ENCODE data around the gene PWP2.
"Not testable (repeated sequence)": the region's sequence is repeated elsewhere in the genome, so short reads cannot be mapped to it uniquely, and the experiment has no call there.

The PWP2 gene

DNA sequence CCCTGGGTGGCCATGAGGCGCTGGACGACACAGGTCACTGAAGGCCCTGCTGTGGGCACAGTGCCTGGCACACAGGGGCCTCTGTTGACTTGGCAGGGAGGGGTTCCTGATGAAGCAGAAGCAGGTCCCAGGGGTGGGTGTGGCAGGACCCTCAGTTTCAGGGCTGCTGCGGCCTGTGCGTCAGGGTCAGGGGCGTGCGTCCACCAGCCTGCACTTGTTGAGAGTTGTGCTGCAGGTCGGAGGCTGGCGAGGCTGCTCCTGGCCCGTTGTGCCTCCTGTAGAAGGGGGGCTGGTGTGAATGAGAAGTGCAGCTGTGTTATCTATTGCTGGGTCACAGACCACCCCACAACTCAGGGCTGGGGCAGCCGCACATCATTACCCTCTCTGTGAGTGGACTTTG is 35.3 kb downstream of the PWP2 start:
- H3K4me3 ChIP-seq (ENCODE audit: low read depth, low read length); CTCF ChIA-PET; POLR2A ChIA-PET; DNase-seq (ENCODE audit: low read depth, low spot score): not testable (repeated sequence)

DNA sequence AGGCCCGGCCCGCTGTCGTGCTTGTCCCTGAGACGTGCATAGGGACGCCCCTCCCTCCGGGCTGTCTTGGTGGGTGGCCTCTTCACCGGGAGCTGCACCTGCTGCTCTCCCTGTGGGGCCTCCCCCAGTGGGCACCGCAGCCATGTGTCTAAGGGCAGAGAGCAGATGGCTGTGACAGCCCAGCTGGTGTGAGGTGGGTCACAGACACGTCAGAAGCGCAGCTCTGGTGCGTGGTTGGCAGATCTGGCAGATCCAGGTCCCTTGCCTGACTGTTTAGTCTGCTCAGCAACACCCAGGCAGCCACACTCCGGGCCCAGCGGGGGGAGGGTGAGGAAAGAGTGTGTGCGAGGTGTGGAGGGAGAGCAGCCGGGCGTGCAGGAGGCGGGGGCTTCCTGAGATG is 36.2 kb downstream of the PWP2 start:
- H3K4me3 ChIP-seq (ENCODE audit: low read depth, low read length); CTCF ChIA-PET; DNase-seq (ENCODE audit: low read depth, low spot score); POLR2A ChIA-PET: not testable (repeated sequence)

DNA sequence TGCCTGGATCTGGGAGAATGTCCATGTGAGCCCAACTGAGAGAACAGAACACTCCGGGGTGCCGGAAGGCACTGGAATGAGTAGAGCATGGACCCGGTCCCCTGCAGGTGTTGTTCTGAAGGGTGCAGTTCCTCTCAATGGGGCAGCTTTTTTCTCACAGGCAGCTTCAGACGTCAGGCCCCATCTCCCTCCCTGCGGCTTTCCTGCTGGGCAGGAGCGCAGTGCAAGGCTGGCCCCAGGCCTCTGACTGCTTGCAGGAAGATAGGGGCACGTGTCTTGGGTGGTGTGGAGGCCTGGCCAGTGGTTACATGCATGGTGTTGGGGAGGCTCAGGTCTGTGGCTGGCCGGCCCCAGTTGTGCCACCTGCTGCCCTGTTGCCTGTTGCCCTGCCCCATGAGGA is 36.8 kb downstream of the PWP2 start:
- H3K4me3 ChIP-seq (ENCODE audit: low read depth, low read length); POLR2A ChIA-PET; DNase-seq (ENCODE audit: low read depth, low spot score); CTCF ChIA-PET: not testable (repeated sequence)

DNA sequence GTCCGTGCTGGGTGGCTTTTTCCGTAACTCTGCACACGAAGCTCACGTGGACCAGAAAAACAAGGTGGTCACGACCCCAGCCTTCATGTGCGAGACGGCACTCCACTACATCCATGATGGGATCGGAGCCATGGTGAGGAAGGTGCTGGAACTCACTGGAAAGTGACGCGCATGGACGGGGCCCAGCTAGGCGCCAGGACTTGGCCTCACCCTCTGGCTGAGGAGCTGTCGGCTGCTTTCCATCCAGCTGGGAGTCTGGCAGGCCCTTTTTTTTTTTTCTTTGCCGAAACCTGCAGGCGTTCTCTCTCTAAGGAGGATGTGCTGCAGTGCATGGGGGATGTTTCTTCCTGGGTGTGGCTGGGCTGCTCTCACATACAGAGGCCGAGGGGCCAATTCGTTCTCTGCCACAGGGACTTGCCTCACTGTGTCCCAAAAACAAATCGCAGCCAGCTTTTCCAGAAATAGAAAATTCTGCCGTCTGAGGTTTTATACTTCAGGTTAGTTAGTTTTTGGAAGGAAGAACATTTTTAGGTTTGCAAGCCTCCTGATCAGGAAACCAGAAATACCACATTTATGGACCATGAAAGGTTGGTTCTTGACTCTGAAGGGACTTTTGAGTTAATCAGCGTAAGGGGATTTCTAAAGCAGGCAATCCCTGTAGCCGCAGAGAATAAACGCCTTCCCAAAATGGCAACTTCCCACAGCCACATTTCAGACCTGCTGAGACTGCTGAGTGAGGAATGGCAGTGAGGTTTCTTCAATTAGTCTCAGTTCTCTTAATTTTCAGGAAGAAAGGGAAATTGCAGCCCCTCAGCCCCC is 37.8 kb downstream of the PWP2 start:
- CTCF ChIA-PET; H3K4me3 ChIP-seq (ENCODE audit: low read depth, low read length); POLR2A ChIA-PET; DNase-seq (ENCODE audit: low read depth, low spot score): not testable (repeated sequence)

DNA sequence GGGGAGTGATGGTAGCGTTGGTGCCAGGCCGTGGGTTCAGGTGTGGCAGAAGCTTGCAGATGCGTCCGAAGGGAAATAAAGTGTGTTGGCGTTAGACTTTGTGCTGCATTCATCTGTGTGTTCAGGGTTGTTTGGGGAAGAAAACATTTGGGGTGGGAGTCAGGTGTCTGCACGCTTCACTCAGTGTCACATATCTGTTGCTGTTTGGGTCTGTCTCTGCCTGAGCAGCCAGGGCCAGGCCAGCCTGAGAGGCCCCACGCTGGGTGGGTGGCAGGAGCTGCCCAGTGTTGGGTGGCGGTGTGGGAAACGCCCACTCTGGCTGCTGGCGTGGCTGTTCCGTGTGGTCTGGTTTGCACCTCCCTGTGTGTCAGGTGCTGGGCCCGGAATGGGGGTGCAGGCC is 38.4 kb downstream of the PWP2 start:
- POLR2A ChIA-PET; H3K4me3 ChIP-seq (ENCODE audit: low read depth, low read length); CTCF ChIA-PET; DNase-seq (ENCODE audit: low read depth, low spot score): not testable (repeated sequence)

DNA sequence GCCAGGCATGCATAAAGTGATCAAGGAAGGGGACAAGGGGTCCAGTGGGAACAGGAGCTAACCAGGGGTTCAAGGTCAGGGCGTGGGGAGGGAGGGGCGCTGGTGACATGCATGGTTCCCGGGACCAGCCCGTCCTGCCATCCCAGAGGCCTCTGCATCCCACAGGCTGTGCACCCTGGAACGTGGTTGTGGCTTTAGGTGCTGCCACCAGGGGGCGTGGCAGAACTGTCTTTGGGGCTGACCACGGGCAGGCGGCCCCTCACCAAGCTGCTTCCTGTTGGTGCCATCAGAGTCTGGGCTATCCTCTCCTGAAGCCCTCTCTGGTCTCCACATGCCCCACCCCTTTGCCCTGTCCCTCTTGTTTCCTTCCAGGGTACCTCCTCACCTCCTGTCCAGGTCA is 39.9 kb downstream of the PWP2 start:
- H3K4me3 ChIP-seq (ENCODE audit: low read depth, low read length); POLR2A ChIA-PET; DNase-seq (ENCODE audit: low read depth, low spot score): not testable (repeated sequence)
- CTCF ChIA-PET: interaction anchor here (1.1 kb wide), 1 partner anchor 151 kb away, joined by 6 read pairs; no protein-coding TSS in a partner anchor

DNA sequence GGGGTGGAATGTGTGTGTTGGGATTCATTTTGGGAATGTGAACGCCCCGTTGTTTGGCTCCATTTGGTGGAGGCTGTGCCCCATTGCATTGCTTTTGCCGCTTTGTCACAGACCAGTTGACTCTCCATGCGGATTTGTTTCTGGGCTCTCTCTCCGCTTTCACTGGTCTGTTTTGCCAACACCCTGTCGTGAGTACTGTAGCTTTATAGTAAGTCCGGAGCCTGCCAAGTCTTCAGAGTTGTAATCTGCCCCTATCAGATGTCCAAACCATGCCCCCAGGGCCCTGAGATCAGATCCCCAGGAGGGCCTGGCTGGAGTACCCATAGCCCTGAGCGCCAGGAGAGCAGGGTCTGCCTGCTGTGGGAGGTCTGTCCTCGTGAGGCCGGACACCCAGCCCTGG is 43.1 kb downstream of the PWP2 start:
- POLR2A ChIA-PET; CTCF ChIA-PET; DNase-seq (ENCODE audit: low read depth, low spot score); H3K4me3 ChIP-seq (ENCODE audit: low read depth, low read length): not testable (repeated sequence)

DNA sequence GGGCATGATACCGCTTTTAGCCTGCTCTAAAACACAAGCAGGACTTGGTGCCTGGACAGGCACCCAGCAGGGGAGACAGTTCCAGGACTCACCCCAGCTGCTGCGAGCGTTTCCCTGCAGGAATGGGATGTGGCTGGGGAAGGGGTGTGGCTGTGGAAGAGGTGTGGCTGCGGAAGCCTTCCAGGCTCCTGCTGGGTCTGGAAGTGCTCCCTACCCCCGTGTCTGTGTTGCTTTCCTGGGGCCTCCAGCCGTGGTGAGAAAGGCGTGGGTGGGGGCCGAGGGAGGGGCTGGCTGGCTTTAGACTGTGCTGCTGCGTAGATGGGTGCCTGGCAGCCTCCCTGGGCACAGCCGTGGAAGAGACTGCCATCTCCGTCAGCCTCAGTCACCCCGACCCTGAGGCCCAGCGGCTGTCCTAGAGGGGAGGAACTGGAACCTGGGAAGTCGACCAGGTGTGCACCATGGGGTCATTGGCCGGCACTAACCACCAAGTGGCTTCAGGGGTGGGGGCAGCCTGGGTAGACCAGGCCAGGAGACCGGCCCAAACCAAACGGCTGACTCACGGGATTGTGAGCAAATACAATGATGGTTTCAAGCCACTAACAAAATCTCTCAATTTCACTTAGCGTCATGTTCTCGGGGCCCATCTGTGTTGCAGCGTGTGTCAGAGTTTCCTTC is 46.2 kb downstream of the PWP2 start:
- CTCF ChIA-PET; POLR2A ChIA-PET; DNase-seq (ENCODE audit: low read depth, low spot score); H3K4me3 ChIP-seq (ENCODE audit: low read depth, low read length): not testable (repeated sequence)

DNA sequence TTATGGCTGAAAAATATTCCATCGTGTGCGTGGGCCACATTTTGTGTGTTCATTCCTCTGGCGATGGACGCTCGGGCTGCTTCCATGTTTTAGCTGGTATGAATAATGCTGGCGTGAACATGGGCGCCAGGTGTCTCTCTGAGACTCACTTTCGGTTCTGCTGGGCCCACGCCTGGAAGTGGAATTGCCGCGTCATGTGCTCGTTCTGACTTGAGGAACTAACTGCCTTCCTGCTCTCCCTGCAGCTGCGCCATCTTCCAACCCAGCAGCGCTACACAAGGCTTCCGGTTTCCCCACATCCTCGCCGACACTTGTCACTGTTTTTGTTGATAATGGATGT is 46.7 kb downstream of the PWP2 start:
- H3K4me3 ChIP-seq (ENCODE audit: low read depth, low read length); DNase-seq (ENCODE audit: low read depth, low spot score); CTCF ChIA-PET; POLR2A ChIA-PET: not testable (repeated sequence)

DNA sequence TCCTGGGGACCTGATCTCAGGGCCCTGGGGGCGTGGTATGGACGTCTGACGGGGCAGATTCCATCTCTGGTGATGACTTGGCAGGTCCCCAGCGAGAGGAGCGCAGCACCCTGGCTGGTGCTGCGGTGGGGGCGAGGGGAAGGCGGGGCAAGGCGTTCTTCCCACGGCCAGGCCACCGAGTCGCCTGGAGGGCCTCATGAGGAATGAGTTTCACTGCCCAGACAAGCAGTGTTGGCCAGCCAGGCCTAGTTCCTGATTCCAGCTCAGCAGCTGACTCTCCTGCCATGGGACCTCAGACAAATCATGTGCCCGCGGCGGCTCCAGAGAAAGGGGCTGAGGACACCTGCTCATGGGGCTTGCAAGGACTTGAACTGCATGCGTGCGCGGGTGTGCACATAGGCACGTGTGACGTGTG is 47.6 kb downstream of the PWP2 start:
- CTCF ChIA-PET; POLR2A ChIA-PET; H3K4me3 ChIP-seq (ENCODE audit: low read depth, low read length); DNase-seq (ENCODE audit: low read depth, low spot score): not testable (repeated sequence)

DNA sequence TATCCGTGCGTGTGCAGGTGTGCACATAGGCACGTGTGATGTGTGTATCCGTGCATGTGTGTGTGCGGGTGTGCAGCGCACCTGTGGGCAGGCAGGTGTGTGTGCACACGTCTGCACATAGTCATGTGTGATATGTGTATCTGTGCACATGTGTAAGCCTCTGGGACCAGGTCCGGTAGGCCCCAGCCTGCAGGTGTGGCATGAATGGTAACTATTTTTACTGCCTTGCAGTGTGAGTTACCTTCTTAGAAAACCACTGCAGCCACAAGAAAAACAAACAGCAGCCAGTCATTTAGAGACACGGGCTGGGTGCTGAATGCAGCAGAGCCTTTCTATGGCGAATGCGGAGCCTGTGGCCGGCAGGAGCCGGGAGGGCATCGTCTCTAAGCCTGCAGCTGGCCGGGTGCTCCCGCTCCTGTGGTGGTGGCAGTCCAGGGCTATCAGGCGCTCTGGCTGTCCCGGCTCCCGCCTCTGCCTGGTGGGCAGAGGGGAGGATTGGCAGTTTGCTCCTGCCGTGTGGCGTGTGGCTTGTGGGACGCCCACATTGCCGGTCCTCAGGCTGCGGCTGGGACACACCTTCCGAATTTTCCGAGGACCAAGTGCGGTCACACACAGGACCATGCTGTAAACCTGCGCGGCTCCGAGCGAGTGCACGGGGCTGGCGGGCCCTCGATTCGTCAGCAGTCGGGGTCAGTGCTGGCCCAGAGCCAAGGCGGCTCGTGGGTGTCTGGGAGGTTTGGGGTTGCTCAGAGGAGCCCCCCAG is 48.2 kb downstream of the PWP2 start:
- POLR2A ChIA-PET; H3K4me3 ChIP-seq (ENCODE audit: low read depth, low read length); CTCF ChIA-PET; DNase-seq (ENCODE audit: low read depth, low spot score): not testable (repeated sequence)

DNA sequence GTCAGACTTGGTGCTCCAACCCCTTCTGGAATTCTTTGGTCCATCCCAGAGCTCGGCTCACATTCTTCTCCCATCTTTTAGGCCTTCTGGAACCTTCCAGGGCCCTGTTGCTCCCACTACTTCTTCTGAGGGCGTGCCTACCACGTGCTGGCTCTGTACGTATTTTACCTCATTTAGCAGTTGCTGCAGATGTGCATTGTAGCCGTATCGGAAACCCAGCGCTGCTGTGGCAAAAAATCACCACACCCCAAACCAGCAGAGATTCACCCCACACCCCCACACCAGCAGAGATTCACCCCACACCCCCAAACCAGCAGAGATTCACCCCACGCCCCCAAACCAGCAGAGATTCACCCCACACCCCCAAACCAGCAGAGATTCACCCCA is 48.8 kb downstream of the PWP2 start:
- H3K4me3 ChIP-seq (ENCODE audit: low read depth, low read length); DNase-seq (ENCODE audit: low read depth, low spot score); CTCF ChIA-PET; POLR2A ChIA-PET: not testable (repeated sequence)

DNA sequence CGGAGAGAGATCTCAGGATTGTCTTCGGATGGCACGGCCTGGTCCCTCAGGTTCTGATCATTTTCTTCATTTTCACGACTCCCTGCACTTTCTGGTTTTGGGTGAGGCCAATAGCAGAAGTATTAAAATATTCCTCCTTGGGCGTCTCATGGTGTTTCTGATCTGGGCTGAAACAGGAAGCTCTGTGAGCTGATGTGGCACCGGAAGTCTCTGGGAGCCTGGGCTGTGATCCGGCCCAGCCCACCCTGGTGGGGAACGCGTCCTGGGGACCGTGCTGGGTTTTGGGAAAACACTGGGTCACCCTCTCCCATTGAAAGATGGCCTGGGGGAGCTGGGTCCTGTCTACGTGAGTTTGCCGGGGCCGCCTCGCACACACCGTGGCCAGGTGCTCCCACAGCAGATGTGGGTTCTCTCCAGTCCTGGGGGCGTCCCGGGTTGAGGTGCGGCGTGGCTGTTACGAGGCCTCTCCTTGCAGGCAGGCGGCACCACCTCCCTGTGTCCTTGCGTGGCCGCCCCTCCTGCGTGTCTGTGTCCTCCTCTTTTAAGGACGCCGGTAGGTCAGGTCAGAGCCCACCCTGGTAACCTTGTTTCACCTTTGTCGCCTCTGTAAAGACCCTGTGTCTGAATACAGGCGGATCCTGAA is 50.4 kb downstream of the PWP2 start:
- POLR2A ChIA-PET; CTCF ChIA-PET; H3K4me3 ChIP-seq (ENCODE audit: low read depth, low read length); DNase-seq (ENCODE audit: low read depth, low spot score): not testable (repeated sequence)

DNA sequence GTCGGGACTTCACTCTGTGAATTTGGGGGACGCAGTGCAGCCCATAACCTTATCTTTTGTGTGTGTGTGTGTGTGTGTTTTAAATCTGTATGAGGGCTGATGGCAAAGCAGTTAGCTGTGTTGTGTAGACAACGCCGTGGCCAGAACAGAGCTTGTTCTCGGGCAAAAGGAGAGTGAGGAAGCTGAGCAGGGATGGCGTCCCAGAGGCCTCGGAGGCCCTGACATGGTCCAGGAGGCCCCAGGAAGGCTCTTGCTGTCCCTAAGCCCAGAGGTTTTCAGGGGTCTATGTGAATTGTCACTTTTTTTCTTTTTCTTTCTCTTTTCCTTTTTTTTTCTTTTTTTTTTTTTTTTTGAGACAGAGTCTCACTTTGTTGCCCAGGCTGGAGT is 50.9 kb downstream of the PWP2 start:
- CTCF ChIA-PET; DNase-seq (ENCODE audit: low read depth, low spot score); H3K4me3 ChIP-seq (ENCODE audit: low read depth, low read length); POLR2A ChIA-PET: not testable (repeated sequence)

DNA sequence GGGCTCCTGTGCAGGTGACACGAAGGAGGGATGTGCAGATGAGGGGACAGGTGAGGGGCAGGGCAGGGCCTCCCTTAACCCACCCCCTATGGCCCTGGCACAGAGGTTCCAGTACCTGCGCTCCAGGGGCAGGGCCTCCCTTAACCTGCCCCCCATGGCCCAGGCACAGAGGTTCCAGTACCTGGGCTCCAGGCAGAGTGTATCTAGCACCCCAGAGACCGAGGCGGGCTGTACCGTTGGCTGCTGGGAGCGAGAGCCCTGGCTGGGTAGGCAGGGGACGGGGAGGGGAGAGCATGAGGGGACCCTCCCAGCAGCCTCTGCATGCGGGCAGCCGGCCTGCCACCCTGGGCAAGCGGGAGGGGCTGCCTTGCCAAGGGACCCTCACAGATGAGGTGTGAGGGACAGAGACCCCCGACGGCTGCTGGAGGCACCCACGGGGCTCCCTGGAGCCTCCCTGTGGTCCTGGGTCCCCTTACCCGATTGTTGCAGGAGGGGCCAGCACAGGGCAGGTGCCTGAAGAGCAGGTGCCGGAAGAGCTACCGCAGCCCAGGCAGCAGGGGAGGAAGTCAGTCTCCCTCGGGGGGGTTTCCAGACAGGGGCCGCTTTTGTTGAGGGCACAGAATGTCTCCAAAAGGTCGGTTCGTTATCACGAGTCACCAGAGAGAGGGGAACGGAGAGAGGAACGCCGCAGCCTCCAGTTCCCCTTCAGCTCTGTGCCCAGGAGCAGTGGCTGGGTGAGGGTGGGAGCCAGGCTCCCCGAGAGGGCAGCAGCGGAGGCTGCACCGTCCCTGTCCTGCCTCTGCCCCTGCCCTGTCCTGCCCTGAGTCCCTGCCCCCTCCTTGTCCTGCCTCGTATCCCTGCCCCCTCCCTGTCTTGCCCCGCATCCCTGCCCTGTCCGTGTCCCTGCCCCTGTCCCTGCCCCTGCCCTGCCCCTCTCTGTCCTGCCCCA is 52.4 kb downstream of the PWP2 start:
- POLR2A ChIA-PET; DNase-seq (ENCODE audit: low read depth, low spot score); CTCF ChIA-PET; H3K4me3 ChIP-seq (ENCODE audit: low read depth, low read length): not testable (repeated sequence)

DNA sequence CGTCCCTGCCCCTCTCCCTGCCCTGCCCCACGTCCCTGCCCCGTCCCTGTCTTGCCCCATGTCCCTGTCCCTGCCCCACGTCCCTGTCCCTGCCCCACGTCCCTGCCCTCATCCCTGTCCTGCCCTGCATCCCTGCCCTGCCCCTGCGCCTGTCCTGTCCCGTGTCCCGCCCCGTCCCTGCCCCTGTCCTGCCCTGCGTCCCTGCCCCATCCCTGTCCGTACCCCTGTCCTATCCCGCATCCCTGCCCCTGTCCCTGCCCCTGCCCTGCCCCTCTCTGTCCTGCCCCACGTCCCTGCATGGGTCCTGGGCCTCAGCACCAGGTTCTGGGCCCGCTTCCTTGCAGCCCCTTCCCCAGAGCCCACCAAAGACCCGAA is 53.1 kb downstream of the PWP2 start:
- CTCF ChIA-PET; H3K4me3 ChIP-seq (ENCODE audit: low read depth, low read length); DNase-seq (ENCODE audit: low read depth, low spot score); POLR2A ChIA-PET: not testable (repeated sequence)

All from AG04449 (cell line).